Measurements from ENCODE around the gene TNFSF8. TPM values are rescaled to one million over a fixed set of nuclear protein-coding genes. Genes with fewer than 3 reads are reported as not detected.

The TNFSF8 gene
- total and polyA plus RNA-seq, 9 of the 15 experiments (the other 6 are each of a cell fraction or from before 2014, with no cell fraction given): 0.09 TPM; not detected in 8

DNA sequence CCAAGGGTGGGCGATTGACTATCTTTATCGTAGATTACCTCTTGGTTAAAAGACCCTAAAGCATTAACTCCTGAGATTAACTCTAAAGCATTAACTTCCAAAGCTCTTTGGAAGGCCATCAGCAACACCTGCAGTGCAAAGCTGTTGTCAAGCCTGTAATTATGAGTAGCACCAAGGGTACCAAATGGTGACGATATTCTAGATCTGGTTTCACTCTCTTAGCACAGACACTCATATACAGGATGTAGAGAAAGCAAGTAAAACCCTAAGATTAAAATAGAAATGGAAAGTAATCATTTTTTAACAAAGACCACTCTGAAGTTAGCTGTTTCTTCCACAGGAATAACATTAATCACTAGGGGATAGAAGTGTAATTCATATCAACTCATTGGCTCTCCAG is 29.9 kb upstream of the TNFSF8 start:
- Histone ChIP-seq H3K9ac (ENCODE audit: insufficient read depth in 1 of 2, low read depth in 2 of 2, low read length in 2 of 2) (no peak overlapping the region), H3K9me3 (replicated peaks; ENCODE audit: control insufficient read depth, insufficient read depth, low read depth, low read length) (no peaks in the 10 kb centered on the region), H3K36me3 (ENCODE audit: control insufficient read depth, insufficient read depth, low read length) (no peaks in the 10 kb centered on the region), H3K4me1 (replicated peaks in 1 of 2; ENCODE audit: control insufficient read depth in 2 of 2, insufficient read depth in 2 of 2, low read length in 2 of 2) (no peaks in the 10 kb centered on the region), H3K9me1 (ENCODE audit: control insufficient read depth, insufficient read depth, low read length) (no peaks in the 10 kb centered on the region), H3K79me2 (ENCODE audit: control insufficient read depth, insufficient read depth, low read length) (no peaks in the 10 kb centered on the region), H3K4me3 (no peak overlapping the region), H3K27ac (ENCODE audit: extremely low read depth, low read depth, low read length) (no peak overlapping the region), H4K20me1 (replicated peaks; ENCODE audit: control insufficient read depth, insufficient read depth, low read length) (no peaks in the 10 kb centered on the region), H3K4me2 (ENCODE audit: insufficient read depth, low read length) (no peak overlapping the region), H2AFZ (ENCODE audit: low read depth, low read length) (no peak overlapping the region), H3K27me3 (ENCODE audit: control insufficient read depth in 2 of 2, insufficient read depth in 2 of 2, low read length in 2 of 2) (no peaks in the 10 kb centered on the region)
- ATAC-seq (no peak), DNase-seq (ENCODE audit: extremely low read depth in 1 of 4, low spot score in 3 of 4) (no peak), FAIRE-seq (no peak)
- ChIA-PET CTCF (ENCODE audit: low intra/inter-chr PET ratio) (no interaction called here), POLR2A (no interaction called here)
- intact Hi-C loops (cut with micrococcal nuclease) (no loop called here), in situ Hi-C loops (cut with MboI) (no loop called here)
- 3% methylated on average over 3 of the region's 3 CpGs for WGBS (ENCODE audit: insufficient coverage, low coverage, missing lambda C conversion rate)
- no peak for TF ChIP-seq MAFG (tag; conservative IDR thresholded peaks at IDR 0.05)
- TF ChIP-seq SMARCB1 (IDR thresholded peaks at IDR 0.05; ENCODE audit: insufficient read length, low read depth): no peak
- TF ChIP-seq NFE2 (IDR thresholded peaks at IDR 0.05; ENCODE audit: low read depth): no peak
- TF ChIP-seq CREBBP (IDR thresholded peaks at IDR 0.05; ENCODE audit: low read depth, low read length): no peak
- TF ChIP-seq, protein P1, sequence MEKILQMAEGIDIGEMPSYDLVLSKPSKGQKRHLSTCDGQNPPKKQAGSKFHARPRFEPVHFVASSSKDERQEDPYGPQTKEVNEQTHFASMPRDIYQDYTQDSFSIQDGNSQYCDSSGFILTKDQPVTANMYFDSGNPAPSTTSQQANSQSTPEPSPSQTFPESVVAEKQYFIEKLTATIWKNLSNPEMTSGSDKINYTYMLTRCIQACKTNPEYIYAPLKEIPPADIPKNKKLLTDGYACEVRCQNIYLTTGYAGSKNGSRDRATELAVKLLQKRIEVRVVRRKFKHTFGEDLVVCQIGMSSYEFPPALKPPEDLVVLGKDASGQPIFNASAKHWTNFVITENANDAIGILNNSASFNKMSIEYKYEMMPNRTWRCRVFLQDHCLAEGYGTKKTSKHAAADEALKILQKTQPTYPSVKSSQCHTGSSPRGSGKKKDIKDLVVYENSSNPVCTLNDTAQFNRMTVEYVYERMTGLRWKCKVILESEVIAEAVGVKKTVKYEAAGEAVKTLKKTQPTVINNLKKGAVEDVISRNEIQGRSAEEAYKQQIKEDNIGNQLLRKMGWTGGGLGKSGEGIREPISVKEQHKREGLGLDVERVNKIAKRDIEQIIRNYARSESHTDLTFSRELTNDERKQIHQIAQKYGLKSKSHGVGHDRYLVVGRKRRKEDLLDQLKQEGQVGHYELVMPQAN (IDR thresholded peaks at IDR 0.05; ENCODE audit: borderline replicate concordance): no peak
- no peak for TF ChIP-seq ZNF444 (CRISPR knock-in tag; IDR thresholded peaks at IDR 0.05)
- no peak for TF ChIP-seq BMI1 (IDR thresholded peaks at IDR 0.05; ENCODE audit: low read length)
- TF ChIP-seq IFI16 (CRISPR knock-in tag; IDR thresholded peaks at IDR 0.05): no peak
- TF ChIP-seq XRCC5 (IDR thresholded peaks at IDR 0.05; ENCODE audit: low read depth, low read length): no peak
- no peak for TF ChIP-seq RBBP5 (IDR thresholded peaks at IDR 0.05; ENCODE audit: borderline replicate concordance, insufficient read depth, low read length, poor library complexity, severe bottlenecking)
- no peak for TF ChIP-seq PCBP1 (IDR thresholded peaks at IDR 0.05; ENCODE audit: low read depth, low read length, poor library complexity, severe bottlenecking)
- TF ChIP-seq TFAP4 (CRISPR knock-in tag; IDR thresholded peaks at IDR 0.05; ENCODE audit: borderline replicate concordance): no peak
- TF ChIP-seq EP300 (IDR thresholded peaks at IDR 0.05; ENCODE audit: low read length): no peak
- TF ChIP-seq, protein P2, sequence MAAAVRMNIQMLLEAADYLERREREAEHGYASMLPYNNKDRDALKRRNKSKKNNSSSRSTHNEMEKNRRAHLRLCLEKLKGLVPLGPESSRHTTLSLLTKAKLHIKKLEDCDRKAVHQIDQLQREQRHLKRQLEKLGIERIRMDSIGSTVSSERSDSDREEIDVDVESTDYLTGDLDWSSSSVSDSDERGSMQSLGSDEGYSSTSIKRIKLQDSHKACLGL (CRISPR knock-in tag; IDR thresholded peaks at IDR 0.05; ENCODE audit: borderline replicate concordance, poor library complexity, severe bottlenecking): no peak
- TF ChIP-seq DEAF1 (CRISPR knock-in tag; IDR thresholded peaks at IDR 0.05): no peak
- no TSS peak for BruUV-seq (replicated peaks)
